GM04504 (cell line): ENCODE data around the gene CAPN2.
"Not testable (repeated sequence)": the region's sequence is repeated elsewhere in the genome, so short reads cannot be mapped to it uniquely, and the experiment has no call there.

ENCODE experiments used
- DNase-seq: peaks from one replicate; pipeline ENCODE4 v3.0.0-alpha.2; 2012; ENCODE audit warnings: low read depth

CAPN2 gene

DNA sequence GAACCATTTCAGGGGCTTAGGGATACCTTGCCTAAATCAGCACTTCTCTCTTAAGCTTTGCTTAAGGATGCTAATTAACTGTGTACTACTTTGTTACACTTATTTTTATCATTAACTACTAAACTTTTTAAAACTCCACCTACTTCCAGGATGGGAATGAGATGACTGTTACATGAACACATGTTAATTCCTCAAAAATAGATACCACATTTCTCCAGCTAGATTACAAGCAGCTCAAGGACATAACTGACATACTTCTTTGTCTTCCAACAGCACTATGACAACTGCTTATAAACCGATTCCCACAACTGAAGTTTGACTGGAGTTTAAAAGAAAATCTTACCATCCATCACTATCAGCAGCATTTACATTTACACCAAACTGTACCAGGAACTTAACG lies 79.7 kb downstream of the CAPN2 start:
- DNase-seq: no peak

DNA sequence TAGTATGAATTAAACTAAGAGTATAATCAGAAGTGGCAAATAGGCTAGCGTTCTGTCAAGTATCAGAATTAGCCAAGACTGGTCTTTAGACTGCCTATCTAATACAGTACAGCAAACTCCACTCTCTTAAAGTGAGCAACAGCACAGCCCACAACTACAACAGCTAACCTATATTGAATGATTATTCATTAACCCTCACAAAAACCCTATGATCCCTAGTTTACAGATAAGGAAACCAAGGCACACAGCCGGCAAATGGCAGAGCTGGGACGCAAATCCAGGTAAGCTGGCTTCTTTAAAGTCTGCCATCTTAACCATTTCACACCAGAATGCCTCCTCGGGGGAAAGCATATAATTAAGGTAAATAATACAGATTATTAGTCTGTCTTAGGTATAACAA lies 81.4 kb downstream of the CAPN2 start:
- DNase-seq: no peak

DNA sequence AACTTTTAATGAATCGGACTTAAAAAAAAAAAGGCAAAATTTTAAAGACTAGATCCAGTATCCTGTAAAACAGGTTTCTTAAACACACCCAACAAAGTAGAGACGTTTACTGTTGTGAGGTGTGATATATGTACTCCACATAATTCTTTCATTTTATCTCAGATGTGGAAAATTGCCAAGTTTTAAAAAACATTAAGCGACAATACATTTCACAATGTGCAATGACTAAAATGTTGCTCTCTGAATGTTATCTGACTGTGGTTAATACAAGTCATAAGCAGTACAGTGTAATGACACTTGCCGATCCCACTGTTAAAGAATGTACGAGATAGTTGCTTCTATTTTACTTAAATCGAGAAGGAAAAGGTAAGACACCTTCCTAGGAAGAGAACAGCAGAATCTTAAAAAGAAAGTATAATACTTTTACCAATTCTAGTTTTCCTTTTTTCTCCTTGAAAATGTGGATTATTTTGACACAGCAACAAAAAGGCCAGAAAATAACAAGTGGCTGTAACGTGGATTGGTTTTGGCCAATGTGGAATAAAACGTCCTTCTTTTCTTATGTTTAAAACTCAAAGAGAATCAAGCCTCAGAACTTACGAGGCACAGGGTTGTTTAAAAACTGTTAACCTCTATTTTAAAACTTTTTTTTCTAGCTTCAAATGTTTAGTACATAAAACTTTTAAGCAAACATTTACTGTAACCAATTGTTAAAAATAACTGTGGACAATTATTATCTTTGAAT lies 82.0 kb downstream of the CAPN2 start:
- no peak for DNase-seq

DNA sequence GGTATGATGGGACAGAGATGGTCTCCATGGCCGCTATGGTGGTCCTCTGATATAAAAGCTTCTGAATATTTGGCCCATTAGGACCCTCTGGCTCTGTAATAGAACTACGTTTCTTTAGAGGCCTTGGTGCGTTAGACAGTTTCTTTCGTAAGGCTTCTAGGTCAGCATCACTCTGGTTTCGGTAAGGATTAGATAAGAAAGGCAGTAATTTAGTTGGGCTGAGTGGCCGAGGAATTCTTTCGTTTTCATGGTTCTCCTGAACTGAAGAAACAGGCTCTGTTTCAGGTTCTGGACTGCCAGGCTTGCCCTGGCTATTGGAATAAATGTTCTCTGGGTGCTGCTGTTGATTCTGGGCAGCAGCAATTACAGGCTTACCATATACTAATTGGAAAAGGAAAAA lies 83.9 kb downstream of the CAPN2 start:
- DNase-seq: no peak

DNA sequence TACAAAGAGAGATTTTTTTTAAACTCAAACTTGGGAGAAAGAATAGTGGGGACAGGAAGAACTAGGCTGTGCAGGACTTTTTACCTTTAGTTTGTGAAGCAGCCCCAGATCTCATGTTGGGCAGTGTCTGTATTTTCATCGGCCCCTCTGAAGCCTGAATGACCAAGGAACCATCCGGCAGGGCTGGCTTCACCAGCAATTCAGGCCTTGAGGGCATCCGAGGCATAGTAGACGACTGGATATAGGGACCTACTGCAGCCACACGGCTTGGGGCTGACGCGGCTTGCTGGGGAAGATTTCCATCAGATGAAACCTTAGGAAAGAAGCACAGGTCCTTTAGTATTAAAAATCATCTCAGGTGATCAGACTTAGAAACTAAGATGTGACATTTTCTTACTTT lies 89.7 kb downstream of the CAPN2 start:
- DNase-seq: no peak

DNA sequence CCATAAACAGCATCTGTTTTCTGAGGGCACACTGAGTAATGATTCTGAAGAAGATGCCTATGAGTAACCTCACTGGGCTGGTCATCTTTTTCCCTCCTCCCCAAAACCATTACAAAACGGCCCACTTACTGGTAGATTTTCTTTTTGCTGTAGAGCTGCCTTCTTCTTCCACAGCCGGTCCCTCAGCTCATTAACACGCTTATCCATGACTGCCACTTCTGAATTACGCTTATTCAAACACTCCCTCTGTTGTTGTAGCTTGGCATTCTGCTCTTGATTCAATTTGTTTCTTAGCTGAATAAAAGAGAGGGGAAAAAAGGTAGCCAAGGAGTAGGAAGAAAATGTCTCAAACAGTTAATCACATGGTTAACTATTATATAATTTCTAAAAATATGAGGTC lies 90.3 kb downstream of the CAPN2 start:
- no peak for DNase-seq

DNA sequence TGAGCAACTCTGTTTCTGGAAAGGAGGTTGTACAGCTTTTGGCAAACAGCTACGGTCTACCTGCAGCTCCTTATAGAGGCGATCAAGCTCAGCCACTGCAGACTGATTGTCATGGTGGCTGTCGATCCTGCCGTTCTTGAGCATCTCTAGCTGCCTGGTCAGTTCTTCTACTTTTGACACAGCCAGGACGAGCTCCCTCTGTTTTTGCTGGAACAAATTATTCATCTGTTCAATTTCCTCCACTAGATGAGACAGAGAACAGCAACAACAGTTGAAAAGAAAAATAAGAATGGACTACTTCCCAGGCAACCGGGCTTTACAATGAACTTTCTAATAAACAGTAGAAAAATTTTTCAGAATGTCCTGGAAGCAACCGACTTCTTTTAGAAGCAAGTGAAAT lies 90.9 kb downstream of the CAPN2 start:
- no peak for DNase-seq

DNA sequence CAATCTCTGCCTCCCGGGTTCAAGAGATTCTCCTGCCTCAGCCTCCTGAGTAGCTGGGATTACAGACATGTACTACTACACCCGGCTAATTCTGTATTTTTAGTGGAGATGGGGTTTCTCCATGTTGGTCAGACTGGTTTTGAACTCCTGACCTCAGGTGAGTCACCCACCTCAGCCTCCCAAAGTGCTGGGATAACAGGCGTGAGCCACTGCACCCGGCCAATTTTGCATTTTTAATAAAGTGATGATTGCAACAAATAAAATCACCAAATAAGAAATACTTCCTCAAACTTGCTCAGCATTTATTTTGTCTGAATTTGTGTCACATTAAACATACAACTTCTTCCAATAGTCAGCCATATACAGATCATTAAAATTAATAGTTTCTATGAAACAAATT lies 97.6 kb downstream of the CAPN2 start:
- DNase-seq: not testable (repeated sequence)

DNA sequence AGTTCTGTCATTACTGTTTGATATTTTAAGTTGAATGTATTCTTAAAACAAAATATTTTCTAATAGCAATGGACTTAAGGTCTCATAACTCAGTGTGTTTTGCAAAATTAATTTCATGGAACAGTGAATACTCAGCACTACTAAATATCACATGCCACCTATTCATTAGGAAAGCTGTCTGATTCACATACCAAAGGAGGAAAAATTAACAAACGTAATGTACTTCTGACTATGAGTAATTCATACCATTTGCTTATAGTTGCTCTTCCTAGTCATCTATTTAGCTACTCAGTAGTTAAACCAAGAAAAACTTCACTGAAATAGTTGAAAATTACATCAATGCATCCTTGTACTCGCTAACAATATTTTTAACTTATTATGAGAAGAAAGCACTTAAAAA lies 98.2 kb downstream of the CAPN2 start:
- DNase-seq: no peak

DNA sequence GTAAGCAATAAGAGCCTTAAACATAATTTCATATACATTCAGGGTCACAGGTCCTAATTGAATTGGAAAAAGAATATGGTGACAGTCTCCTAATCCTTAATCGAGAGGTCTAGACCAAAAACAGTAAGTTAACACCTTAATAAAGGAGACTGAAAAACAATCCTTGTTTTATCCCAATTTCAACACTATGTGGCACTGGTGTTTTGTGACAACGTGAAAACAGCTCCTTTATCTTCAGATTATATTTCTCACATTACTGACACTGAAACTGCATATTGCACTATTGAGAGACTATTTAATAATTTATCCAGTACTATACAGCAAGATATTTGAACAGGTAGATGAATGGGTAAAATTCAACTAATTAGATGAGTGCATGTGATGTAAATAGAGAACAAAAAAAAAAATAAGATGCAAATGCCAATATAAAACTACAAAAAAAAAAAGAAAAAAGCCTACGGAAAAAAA lies 99.3 kb downstream of the CAPN2 start:
- peak; percentile 16 for DNase-seq

DNA sequence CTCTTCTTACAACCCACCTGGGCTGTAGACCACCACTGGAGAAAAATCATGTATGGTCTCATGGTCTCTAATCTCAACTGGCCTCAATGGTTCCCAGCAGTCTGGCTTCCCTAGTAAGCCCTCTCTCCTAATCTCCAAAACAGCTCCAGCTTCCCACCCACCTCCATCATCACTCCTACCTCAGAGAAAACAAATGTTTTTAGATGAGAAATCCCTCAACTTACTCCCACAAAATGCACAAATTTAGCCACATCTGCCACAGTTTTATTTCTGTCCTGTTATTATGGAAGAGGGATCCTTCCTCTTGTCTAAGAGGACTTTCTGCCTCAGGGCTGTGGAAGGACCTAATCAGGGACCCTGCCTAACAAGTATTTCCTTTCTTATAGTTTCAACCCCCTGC lies 101.3 kb downstream of the CAPN2 start:
- DNase-seq: no peak

DNA sequence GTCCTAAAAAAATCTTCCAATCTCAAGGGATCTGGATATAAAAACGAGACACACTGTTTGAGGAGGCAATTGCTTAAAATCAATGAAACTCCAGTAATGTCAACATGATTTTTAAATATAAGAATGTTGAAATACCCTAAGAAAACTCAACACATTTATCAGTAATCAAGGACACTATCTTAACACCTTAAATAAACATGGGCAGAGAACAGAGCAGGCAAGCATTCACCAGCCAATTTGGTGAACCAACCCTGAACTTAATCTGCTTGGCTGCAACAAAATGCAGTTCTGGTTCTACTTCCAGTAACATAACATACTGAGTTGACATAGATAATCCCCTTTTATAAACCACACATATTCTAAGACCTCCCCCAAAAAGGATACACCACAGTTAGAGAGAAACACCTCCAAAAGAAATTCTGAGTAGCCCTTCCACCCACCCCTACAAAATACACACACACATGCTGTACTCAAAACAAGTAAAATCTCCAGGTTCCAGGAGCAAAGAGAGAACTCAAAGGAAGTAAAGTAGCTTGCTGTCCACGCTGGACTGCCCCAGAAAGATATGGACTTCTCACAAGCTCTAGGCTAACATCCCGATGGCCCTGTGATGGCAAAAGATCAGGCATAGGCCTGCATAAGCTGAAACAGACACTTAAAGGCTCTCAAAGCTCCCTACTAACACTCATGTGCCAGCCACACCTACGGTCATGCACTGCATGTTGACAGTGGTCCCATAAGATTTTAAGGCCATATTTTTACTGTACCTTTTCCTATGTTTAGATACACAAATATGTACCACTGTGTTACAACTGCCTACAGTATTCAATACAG lies 102.9 kb downstream of the CAPN2 start:
- no peak for DNase-seq

DNA sequence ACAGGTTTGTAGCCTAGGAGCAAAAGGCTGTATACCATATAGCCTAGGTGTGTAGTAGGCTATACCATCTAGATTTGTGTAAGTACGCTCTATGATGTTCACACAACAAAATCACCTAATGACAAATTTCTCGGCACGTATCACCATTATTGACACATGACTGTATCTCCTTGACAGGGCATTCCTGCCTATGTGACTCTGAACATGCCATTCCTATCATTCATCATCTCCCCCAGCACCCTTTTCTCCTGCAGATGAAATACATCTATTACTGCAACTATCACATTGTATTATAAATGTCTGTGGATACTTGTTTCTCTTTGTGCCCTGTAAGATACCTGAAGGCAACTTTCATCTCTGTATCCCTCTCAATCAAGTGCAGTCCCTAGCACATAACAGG lies 103.5 kb downstream of the CAPN2 start:
- DNase-seq: no peak

DNA sequence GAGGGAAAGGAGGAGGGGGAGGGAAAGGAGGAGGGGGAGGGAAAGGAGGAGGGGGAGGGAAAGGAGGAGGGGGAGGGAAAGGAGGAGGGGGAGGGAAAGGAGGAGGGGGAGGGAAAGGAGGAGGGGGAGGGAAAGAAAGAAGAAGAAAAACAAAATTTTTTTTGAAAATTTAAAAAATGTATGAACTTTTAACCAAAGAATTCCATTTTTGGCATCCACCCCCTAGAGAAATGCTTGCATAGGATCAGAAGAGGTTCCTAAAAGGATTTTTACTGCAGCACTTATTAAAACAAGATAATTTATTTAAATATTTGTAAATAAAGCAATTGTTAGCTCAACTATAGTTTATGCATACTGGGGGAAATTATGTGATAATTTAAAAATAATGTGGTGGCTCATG lies 104.9 kb downstream of the CAPN2 start:
- DNase-seq: not testable (repeated sequence)

DNA sequence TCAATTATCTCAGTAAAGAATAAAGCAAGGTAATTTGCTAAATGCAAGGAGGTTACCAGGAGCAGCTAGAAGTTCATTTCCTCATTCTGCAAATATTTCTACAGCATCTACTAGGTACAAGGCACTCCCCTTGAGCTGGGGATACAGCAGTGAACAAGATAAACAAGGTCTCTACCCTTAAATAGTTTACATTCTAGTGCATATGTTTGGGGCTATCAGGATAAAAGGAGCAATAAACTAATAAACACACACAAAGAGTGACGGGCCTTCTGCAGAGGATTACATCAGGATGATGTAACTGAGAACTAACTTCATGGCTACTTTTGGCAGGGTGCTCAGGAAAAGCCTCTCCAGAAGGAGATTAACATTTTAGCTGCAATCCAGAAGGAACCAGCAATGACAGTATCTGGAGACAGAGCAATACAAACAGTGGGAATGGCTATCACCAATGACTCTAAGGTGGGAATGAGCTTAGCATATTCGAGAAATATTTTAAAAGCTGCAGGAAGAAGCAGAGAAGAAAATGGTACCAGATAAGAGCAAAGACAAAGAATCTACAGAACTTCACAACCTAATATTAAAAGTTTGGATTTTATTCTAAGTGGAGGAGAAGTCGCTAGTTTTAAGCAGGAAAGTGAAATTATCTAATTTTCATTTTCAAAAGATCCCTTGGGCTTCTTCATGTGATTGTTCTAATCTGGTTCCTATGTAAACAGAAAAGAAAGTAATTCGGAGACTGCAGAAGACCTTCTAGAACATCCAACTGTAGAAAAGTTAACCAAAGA lies 107.6 kb downstream of the CAPN2 start:
- peak; percentile 31 for DNase-seq

DNA sequence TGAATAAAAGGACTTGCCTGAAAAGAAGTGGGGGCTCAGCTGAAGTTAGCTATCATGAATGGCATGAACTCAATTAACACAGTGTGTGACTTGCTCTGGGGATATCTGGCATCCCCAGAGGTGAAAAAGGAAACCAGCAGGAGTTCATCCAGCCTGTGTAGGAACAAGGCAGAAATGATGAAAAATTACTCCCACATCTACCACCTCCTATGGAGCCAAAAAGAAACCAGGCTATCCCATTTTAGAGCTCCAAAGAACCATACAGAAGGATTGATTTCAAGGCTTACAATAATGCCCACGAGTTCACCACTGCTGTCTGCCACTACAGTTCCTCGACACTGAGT lies 108.1 kb downstream of the CAPN2 start:
- no peak for DNase-seq

DNA sequence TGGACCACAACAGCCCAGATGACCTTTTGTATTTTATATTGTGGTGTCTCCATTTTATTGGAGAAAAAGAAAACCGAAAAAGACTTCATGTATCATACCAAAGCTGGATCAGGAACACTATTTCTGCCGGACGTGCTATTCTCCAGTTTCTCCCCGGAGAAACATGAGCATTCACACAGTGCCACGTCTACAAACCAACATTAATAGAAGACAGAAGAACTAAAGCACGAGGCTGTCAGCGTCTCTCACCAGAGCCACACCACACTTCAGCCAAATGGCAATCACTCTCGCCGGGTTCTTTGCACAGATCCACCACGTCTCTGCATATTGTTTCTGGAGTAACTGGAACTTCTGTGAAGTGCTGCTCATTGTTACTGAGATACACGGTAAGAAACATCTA lies 108.6 kb downstream of the CAPN2 start:
- no peak for DNase-seq

DNA sequence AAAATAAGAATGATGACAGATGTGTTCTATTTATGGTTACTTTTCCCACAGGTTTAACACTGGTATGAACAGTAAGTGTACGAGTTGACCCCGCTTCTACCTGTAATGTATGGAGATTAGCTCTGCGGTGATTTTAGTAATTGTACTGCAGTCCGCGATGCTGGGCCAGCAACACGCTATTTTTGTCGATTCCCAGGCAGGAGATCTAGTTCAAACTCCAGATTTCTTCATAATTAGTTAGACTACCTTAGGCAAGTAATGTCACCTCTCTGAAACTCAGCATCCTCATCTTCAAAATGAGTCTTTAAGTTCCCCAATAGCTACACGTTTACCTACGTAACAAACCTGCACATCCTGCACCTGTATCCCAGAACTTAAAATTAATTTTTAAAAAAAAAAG lies 111.9 kb downstream of the CAPN2 start:
- DNase-seq: no peak

DNA sequence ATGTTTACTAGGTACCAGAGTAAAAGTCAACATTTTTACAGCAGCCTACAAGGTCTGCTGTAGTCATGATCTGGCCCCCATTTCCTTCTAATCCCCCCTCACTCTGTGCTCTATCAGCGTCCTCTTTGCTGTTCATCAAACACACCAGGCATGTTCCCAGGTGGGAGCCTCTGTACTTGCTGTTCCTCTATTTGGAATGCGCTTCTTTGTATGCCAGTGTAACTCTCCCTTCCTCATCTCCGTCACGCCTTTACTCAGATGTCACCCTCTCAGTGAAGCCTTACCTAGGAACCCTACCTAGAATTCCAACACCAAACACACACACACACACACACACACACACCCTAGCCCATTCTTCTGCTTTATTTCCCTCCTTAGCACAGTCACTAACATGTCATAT lies 112.4 kb downstream of the CAPN2 start:
- DNase-seq: no peak
